Endodermal cell (in vitro differentiated cells): ENCODE results near the gene PIP4K2C. TPM values are rescaled to one million over a fixed set of nuclear protein-coding genes. Genes with fewer than 3 reads are reported as not detected.
"Not testable (repeated sequence)": the region's sequence is repeated elsewhere in the genome, so short reads cannot be mapped to it uniquely, and the experiment has no call there.

Experiments
- DNase-seq: peaks from one replicate; pipeline ENCODE4 v3.0.0-alpha.2; 2017
- H3K27ac ChIP-seq: 2 replicates; pipeline ENCODE4 v1.5.1; 2013; ENCODE audit warnings: mild to moderate bottlenecking, low read depth, low read length, moderate library complexity
- H3K27me3 ChIP-seq: 2 replicates; pipeline ENCODE4 v1.6.1; 2013; ENCODE audit warnings: mild to moderate bottlenecking, low read length, moderate library complexity; ENCODE audit not compliant: insufficient read depth, control insufficient read depth, poor library complexity, severe bottlenecking
- H3K36me3 ChIP-seq: 2 replicates; pipeline ENCODE4 v1.7.0; 2013; ENCODE audit warnings: mild to moderate bottlenecking, low read length, moderate library complexity; ENCODE audit not compliant: control insufficient read depth, insufficient read depth
- H3K4me1 ChIP-seq: one replicate; pipeline ENCODE4 v1.7.0; 2013; ENCODE audit warnings: low read length; ENCODE audit not compliant: control insufficient read depth, insufficient read depth
- H3K4me3 ChIP-seq: 2 replicates; pipeline ENCODE4 v1.5.1; 2013; ENCODE audit warnings: mild to moderate bottlenecking, low read length, moderate library complexity
- H3K9ac ChIP-seq: 2 replicates; pipeline ENCODE4 v1.6.1; 2013; ENCODE audit warnings: mild to moderate bottlenecking, low read length, moderate library complexity; ENCODE audit not compliant: poor library complexity, severe bottlenecking; ENCODE audit errors: extremely low read depth
- H3K9me3 ChIP-seq: 2 replicates; pipeline ENCODE4 v1.6.1; 2013; ENCODE audit warnings: mild to moderate bottlenecking, low read length, moderate library complexity; ENCODE audit not compliant: control insufficient read depth
- H3K27ac Mint-ChIP-seq: 2 replicates; pipeline ENCODE4 v1.8.0; 2020; ENCODE audit warnings: mixed read lengths
- H3K27me3 Mint-ChIP-seq: 2 replicates; pipeline ENCODE4 v1.8.0; 2021; ENCODE audit warnings: mild to moderate bottlenecking, mixed read lengths; ENCODE audit not compliant: insufficient read depth
- H3K36me3 Mint-ChIP-seq: 2 replicates; pipeline ENCODE4 v1.8.0; 2020; ENCODE audit warnings: low read depth, mixed read lengths
- H3K4me1 Mint-ChIP-seq: 2 replicates; pipeline ENCODE4 v1.8.0; 2020; ENCODE audit warnings: mixed read lengths
- H3K4me3 Mint-ChIP-seq: 2 replicates; pipeline ENCODE4 v1.8.0; 2020; ENCODE audit warnings: mild to moderate bottlenecking, moderate library complexity, mixed read lengths
- H3K9me3 Mint-ChIP-seq: 2 replicates; pipeline ENCODE4 v1.8.0; 2020; ENCODE audit warnings: mild to moderate bottlenecking, mixed read lengths
- WGBS, 2 experiments: methylation state at CpG; one replicate each; pipeline versions ENCODE4 v1.1.5 to v1.1.7; 2013; ENCODE audit warnings: missing lambda C conversion rate in 2 of 2, mixed read lengths in 1 of 2; ENCODE audit not compliant: insufficient coverage in 1 of 2, insufficient read length in 1 of 2; 5-methylcytosine and 5-hydroxymethylcytosine counted together
- total RNA-seq, 2 donors: library from RNA; stranded (reverse); fragmentation: NEBNext Ultra II Directional in 1 of 2; extraction: Animal tissue kit (Norgen Biotek cat#: 25700) in 1 of 2; gene quantifications; 2 replicates in 1 of 2; 3 replicates in 1 of 2; pipeline ENCODE4 v1.2.1, GENCODE V29; 2021
- TF ChIP-seq, protein P1 (sequence below): fragments of 200-600 bp; sonication (generic); conservative IDR thresholded peaks from 2 replicates; pipeline ENCODE4 v1.5.0; 2021; ENCODE audit warnings: antibody characterized with exemption, mild to moderate bottlenecking

PIP4K2C gene
- total RNA-seq, 2 donors from 2014 or later, result 40.9 to 45.5 TPM

DNA sequence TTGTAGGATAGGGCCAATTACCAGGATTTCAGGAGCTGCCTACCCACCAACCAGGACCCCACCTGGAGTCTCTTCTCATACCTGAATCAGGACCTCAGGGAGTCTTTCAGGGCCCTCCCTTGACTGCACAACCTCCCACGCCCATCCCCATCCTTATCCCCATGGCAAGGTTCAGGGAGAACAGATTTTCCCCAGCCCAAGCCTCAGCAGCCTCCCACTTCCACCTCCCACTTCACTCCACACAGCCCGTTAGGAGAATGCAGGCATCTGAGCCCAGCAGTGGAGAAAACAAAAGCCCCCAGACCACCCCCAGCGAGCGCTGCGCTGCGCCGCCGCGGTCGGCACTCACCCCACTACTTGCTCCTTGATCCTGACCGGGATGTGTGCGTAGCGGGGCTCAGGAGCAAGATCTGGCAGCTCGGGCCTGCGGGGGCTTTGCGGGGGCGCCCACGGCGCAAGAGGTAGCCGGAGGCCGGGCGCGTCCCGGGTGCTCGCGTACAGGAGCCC is 40.6 kb downstream of the PIP4K2C start:
- WGBS, 2 experiments, result 6 to 7% methylated on average over 3 to 26 of the region's 26 CpGs
- Mint-ChIP-seq H3K4me1 (no peaks in the 10 kb centered on the region), H3K27me3 (peaks cover 87% of the 10 kb centered on the region), H3K4me3 (peak overlapping the region; percentile 45), H3K36me3 (no peaks in the 10 kb centered on the region), H3K9me3 (no peaks in the 10 kb centered on the region), H3K27ac (no peak overlapping the region)
- DNase-seq, result no peak
- H3K4me1 ChIP-seq, result no peaks in the 10 kb centered on the region
- no peaks in the 10 kb centered on the region for H3K36me3 ChIP-seq
- no peak overlapping the region for H3K27ac ChIP-seq
- peaks cover 89% of the 10 kb centered on the region for H3K27me3 ChIP-seq
- H3K9ac ChIP-seq, result no peak overlapping the region
- H3K4me3 ChIP-seq, result peak overlapping the region; percentile 66
- no peaks in the 10 kb centered on the region for H3K9me3 ChIP-seq
- TF ChIP-seq, protein P1, sequence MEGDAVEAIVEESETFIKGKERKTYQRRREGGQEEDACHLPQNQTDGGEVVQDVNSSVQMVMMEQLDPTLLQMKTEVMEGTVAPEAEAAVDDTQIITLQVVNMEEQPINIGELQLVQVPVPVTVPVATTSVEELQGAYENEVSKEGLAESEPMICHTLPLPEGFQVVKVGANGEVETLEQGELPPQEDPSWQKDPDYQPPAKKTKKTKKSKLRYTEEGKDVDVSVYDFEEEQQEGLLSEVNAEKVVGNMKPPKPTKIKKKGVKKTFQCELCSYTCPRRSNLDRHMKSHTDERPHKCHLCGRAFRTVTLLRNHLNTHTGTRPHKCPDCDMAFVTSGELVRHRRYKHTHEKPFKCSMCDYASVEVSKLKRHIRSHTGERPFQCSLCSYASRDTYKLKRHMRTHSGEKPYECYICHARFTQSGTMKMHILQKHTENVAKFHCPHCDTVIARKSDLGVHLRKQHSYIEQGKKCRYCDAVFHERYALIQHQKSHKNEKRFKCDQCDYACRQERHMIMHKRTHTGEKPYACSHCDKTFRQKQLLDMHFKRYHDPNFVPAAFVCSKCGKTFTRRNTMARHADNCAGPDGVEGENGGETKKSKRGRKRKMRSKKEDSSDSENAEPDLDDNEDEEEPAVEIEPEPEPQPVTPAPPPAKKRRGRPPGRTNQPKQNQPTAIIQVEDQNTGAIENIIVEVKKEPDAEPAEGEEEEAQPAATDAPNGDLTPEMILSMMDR, result no peak

DNA sequence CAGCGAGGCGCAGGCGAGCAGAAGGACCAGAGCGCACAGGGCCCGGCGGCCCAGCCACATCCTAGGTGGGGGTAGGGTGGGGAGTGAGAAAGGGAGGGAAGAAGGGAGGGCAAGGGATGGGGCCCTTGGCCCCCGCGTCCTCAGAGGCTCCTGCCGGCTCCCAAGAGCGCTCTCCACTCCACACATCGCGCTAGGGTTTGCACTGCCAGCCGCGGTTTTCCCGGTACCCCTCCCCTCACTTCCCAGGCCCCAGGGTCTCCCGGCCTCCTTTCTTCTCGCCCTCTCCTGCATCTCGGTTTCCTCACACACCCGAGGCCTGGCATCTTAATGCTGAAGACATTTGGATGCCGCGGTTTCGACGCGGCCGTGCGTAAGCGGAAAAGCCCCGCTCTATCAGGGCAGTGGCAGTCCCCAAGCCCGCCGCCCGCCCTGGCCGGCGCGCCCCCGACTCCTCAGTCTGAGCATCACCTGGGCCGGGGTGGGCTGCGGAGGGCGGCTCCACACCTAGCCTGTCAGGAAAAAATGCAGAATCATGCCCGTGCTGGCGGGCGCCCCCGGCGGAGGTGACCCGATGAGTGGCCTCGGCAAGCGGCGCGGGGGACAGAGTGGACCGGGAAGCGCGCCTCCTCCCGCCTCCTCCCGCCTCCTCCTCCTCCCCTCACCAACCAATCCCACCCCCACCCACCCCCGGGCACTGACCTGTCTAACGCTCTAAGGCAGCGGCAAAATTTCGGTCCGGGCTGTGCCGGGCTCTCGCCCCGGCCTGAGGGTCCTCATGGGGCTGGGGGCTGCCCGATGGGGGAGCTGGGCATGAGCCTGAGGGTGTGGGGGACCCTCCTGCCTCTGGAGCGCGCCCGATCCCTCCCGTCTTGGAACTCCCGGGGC is 41.3 kb downstream of the PIP4K2C start:
- Histone ChIP-seq H3K9me3 (no peaks in the 10 kb centered on the region), H3K4me3 (peak overlapping the region; percentile 73), H3K4me1 (no peaks in the 10 kb centered on the region), H3K27me3 (peaks cover 83% of the 10 kb centered on the region), H3K27ac (no peak overlapping the region), H3K36me3 (no peaks in the 10 kb centered on the region), H3K9ac (no peak overlapping the region)
- H3K27me3 Mint-ChIP-seq, result peaks cover 82% of the 10 kb centered on the region
- no peaks in the 10 kb centered on the region for H3K36me3 Mint-ChIP-seq
- H3K4me1 Mint-ChIP-seq, result no peaks in the 10 kb centered on the region
- DNase-seq, result peak; percentile 87
- no peak overlapping the region for H3K27ac Mint-ChIP-seq
- WGBS, 2 experiments, result 0 to 1% methylated on average over 19 to 67 of the region's 67 CpGs
- H3K9me3 Mint-ChIP-seq, result no peaks in the 10 kb centered on the region
- peak overlapping the region; percentile 45 for H3K4me3 Mint-ChIP-seq
- TF ChIP-seq, protein P1, result no peak

DNA sequence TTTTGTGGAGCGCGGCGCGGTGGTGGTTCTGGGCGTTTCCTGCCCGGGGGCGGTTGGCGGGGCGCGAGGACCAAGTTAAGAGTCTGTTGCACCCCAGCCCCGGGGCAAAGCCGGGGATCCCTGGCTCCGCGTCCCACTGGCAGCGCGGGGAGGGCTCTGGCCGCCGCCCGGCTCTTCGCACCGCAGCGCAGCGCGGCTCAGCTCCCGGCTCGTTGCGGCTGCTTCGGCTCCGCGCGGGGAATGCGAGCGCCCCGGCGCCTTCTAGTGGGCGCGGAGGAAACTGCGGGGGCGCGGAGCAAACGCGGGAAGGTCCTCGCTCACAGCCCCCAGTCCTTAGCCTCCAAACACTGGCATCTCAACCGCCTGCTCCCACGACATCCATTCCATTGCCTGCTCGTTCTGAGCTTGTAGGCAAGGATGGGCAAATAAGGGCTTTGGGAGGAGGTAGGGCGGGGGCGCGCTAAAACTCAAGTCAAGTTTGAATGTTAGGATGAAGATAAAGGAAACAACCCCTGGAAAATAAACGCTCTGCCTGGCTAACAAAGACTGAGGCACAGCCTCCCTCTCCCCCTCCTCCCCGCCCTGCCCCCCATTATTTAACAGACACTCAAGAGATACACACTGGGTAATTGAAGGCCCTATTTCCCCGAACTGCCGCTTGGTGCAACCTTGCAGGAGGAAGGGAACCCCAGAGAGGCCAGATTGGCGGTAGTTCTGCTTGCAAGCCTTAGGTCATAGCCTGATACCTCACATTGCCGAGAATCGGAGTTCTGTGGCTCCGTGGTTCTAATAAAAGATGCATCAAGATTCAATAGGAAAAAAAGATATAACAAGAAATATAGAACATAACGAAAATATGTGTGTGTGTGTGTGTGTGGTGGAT is 42.2 kb downstream of the PIP4K2C start, which contains the start of gene B4GALNT1:
B4GALNT1 (minus strand) TSS at position 244 of the 883 bp plus-strand sequence. CDS start 1,069 bp downstream, outside the sequence.
- peak within 1 kb of the TSS; percentile 73 for H3K4me3 ChIP-seq
- no peaks in the 10 kb centered on the region for H3K4me1 Mint-ChIP-seq
- no peak within 1 kb of the TSS for H3K9ac ChIP-seq
- H3K36me3 ChIP-seq, result no peaks in the 10 kb centered on the region
- H3K27me3 ChIP-seq, result peaks cover 77% of the 10 kb centered on the region
- no peak within 1 kb of the TSS for H3K27ac ChIP-seq
- H3K36me3 Mint-ChIP-seq, result no peaks in the 10 kb centered on the region
- WGBS, 2 experiments, result 4% methylated on average over 20 to 57 of the region's 58 CpGs
- no peak within 1 kb of the TSS for H3K27ac Mint-ChIP-seq
- no peaks in the 10 kb centered on the region for H3K4me1 ChIP-seq
- no peaks in the 10 kb centered on the region for H3K9me3 Mint-ChIP-seq
- peaks cover 76% of the 10 kb centered on the region for H3K27me3 Mint-ChIP-seq
- DNase-seq, result peak; percentile 92
- H3K9me3 ChIP-seq, result no peaks in the 10 kb centered on the region
- TF ChIP-seq, protein P1, result peak; percentile 87
- peak within 1 kb of the TSS; percentile 45 for H3K4me3 Mint-ChIP-seq

DNA sequence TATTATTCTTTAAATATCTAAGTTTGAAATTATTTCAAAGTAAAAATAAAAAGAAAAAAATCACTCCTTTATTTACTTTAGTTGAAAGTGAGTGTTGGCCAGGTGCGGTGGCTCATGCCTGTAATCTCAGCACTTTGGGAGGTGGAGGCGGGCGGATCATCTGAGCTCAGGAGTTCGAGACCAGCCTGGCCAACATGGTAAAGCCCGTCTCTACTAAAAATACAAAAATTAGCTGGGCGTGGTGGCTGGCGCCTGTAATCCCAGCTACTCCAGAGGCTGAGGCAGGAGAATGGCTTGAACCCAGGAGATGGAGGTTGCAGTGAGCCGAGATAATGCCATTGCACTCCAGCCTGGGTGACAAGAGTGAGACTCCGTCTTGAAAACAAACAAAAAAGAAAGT is 45.7 kb downstream of the PIP4K2C start:
- peaks cover 57% of the 10 kb centered on the region for H3K27me3 Mint-ChIP-seq
- H3K27ac ChIP-seq, H3K9me3 Mint-ChIP-seq, H3K9me3 ChIP-seq, H3K36me3 Mint-ChIP-seq, H3K4me3 ChIP-seq, H3K4me3 Mint-ChIP-seq, H3K4me1 ChIP-seq, H3K36me3 ChIP-seq, H3K9ac ChIP-seq, DNase-seq, H3K4me1 Mint-ChIP-seq, H3K27ac Mint-ChIP-seq: not testable (repeated sequence)
- 77 to 91% methylated on average over 5 to 9 of the region's 9 CpGs for WGBS, 2 experiments
- H3K27me3 ChIP-seq, result peaks cover 42% of the 10 kb centered on the region
